HG03457 (cell line): Measurements from ENCODE around the gene PRR19.
"Not testable (repeated sequence)": the region's sequence is repeated elsewhere in the genome, so short reads cannot be mapped to it uniquely, and the experiment has no call there.

Experiments
- ATAC-seq: cut with Tn5 transposase; IDR thresholded peaks from one replicate; pipeline ENCODE4 v1.9.1; 2021; ENCODE audit warnings: moderate number of reproducible peaks; ENCODE audit not compliant: unreplicated experiment

Gene PRR19, protein sequence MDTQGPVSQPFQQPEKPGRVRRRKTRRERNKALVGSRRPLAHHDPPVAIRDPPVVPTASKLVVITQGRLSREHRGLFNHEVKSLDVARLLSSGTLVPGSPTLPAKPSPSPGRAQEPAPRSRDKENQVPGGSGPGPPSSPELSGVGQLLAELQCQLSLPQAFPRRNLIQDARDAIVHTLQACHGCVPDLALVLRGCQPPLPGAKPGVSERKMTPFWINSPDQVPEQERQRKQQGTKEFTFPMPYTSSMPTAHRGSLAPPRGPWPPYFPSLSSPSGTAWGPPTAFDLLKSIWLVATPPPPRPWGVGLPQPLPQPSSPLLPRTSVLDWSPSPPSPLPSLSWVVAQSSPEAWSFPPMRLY

DNA sequence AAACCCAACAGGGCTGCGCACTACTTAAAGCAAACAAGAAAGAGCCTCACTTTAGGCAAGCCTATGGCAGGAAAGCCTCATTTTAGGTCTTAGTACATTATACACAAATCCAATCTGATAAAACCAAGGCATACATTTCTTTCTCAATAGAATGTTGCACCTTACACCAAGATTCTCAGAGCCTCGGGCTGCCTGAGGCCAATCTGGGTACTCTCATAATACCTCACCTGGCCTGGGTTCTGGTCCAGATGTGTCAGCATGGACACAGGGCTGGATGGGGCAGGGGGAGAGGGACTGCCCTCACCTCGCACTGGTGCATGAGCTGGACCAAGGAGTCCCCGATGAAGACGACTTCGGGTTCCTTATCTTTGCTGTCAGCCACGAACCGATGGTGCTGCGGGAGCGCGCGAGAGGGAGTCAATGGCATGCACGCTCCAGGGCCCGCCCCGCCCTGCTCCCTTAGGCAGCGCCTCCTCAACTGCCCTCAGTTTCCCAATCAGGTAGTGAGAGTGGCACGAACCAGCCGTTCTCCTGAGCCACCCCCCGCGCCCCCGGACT is at the start of gene PRR19:
Gene PRR19, plus strand, starts transcription at position 487 of the 558 bp plus-strand sequence. CDS start 7,453 bp downstream, outside the sequence.
- ATAC-seq = no peak

DNA sequence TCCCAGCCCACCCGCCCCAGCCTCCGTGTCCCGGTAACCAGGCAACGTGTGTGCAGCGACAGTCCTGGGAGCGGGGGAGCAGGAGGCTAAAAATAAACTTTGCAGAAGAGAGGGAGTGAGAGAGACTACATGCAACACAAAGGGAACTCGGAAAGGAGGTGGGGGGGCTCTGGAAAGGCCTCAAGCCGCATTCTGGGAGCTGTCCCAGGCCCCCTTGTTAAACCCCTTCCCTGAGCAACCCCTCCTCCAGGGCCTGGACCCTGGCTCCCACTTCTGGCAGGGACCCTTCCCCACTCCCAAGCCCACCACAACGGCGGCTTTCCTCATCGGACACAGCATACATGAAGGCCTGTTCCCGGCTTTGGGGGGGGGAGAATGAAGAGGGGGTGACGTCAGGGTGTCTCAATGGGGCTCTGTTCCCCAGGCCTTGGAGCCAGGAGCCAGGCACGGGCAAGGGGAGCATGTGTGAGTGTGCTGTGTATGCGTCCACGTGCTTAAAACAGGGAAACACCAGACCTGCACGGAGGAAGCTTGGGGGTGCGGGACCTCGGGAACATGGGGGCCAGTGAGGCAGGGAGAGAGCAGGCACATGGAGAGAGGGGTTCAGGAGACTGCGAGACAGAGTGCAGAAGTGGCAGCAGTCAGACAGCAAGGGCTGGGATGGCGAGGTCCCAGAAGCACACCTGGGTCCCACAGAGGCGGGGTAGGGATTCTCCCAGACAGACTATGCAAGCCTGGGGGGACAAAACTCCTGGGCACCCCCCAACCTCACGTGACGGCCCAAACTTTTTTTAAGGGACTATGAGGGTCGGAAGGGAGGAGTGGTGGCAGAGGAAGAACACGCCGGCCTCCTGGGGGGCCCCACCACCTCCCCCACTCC is 49.3 kb upstream of the PRR19 start:
- no peak for ATAC-seq

DNA sequence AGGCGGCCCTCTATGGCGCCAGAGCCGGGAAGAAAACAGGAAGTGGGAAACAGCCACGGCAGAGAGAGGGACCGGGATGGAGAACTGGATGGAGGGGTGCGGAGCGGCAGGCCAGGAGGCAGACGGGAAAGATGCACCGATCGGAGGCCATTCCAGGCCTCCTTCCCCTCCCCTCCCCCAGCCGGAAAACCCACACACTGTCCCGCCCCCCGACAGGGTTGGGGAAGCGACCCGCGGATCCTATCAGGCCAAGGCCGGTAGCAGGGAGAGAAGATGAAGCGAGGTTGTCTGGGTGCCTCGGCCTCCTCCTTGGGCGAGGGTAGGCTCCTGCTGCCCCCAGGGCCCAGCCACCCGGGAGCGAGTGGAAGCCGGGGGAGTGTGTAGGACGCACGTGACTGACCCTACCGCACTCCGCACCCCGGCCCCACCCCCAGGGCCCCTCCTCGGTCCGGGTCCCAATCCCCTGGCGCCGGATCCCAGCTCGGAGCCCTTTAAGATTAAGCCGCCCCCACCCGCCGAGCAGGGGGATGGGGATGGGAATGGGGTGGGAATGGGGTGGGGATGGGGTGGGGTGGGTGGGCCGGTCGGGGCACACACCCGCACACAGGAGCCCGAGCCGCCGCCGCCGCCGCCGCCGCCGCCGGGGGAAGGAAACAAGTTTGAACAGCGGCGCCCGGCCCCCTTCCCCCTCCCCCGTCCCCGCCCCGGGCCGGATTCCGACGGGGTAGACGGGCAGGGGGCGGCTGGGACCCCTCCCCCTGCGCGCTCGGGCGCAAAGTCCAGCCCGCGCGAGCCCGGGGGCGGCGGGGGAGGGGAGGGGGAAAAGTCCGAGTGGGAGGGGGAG is 48.5 kb upstream of the PRR19 start:
- no peak for ATAC-seq

DNA sequence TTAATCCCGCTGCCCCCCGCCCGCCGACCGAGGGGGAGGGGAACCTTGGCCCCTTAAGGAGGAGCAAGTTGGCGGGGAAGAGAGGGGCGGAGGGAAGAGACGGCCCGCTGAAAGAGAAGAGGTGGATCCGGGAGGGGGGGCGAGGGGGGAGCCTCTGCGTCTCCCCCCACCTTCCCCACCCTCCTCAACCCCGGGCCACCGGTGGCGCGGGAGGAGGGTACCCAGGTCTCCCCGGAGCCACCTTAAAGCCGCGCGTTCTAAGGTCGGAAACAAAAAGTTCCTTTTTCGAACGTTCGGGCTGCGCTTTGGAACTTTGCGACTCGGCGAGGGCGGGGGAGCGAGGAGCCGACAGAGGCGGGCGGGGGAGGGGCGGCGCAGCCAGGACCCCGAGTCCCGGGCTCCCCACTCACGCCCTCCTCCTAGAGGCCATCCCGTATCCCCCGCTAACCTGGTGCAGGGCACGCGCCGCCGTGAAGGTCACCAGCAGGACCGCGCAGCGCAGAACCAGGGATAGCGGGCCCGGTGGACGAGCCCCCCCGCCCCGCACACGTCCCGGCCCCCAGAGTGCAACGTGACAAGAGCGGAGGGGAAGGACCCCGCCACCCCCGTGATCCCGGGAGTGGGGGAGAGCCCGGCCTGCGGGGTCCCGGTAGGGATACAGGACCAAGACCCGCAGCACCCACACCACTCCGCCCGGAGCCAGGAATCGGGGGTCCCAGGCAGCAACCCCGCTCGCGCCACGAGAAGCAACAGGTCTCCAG is 47.7 kb upstream of the PRR19 start:
- ATAC-seq = no peak

DNA sequence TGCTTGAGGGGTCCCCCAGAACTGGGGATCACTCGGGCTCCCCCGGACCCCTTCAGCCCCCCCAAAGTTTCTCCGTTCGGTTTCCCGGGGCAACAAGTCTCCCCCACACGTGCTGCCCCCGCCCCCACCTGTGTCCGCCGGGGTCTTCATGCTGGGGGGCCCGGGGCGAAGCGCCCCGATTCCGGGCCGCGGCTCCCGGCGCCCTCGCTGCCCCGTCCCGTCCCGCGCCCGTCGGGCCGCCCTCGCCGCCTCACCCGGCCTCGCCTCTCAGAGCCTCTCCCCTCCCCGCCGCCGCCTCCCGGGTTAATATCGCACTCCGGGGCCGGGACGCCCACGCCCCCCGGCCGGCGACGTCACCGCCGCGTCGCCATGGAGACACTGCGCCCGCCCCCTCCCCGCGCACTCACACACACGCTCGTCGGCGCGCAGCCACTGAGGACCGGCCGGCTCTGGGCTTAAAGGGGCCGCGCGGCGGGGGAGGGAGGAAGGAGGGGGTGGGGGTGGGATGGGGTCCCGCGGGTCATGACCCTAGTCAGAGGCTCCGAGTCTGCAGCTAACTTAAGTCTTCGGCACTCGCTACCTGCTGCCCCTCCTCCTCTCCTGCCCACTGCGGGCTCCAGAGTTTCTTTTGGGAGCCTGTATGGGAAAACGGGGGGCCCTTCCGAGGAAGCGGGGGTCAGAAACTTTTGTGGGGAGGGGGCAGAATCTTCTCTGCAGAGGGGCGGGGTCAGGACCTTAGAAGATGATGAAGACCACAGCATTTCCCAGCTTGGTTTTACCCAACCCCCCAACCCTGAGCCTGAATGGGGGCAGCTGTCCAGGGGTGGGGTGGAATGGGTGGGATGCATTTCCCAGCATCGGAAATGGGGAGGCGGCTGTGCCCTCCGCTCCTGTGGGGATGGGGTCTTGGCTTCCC is 46.8 kb upstream of the PRR19 start, which contains the start of gene ERF:
Gene ERF, minus strand, starts transcription at position 279 of the 916 bp plus-strand sequence. Its CDS starts 129 bp downstream, at position 150.
- peak; percentile 42 for ATAC-seq

DNA sequence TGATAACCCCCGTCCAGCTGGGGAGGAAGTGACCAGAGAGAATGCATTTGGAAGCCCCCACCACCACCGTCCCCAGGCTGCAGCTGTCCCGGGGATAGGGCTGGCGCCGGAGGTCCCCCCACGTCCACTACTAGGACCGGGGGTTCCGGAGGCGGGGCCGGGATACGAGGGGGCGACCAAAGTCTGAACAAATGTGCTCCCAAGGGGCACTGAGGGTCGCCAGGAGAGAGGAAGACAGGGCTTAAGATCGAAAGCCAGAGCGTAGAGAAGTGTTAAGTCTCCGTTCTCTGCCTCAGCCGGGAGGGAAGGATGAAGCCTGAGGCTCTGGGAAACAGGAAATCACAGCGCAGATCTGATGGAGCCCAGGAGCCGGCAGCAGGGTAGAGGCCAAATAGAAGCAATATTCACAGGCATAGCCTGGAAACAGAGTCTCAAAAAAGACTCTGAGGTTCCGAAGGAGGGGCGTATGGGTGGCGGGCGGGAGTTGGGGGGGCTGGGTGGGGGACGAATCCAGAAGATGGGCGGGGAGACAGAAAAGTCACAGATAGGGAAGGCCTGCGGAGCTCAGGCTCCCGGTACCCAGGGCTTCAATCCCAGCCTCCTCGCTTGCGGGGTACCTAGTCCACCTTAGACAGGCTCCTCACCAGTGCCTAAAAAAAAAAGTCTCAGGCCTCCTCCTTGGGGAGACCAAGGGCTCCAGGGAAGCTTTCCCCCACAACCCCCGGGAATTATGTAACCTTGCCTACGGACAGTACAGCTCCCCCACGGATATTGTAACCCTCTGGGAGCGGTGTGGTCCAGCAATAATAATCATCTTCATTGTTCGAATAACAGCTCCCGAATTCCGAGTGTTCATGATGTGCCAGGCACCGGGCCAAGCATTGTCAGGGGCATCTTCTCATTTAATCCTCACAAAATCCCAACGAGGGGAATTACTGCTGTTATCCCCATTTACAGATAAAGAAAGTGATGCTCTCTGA is 45.9 kb upstream of the PRR19 start:
- no peak for ATAC-seq

DNA sequence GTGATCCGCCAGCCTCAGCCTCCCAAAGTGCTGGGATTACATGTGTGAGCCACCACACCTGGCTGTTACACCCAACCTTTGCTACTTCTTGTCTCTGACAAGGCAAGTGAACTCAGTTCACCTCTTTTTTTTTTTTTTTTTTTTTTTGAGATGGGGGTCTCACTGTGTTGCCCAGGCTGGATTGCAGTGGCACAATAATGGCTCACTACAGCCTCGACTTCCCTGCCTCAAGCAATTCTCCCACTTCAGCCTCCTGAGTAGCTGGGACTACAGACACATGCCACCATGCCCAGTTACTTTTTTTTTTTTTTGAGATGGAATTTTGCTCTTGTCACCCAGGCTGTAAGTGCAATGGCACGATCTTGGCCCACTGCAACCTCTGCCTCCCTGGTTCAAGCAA is 44.1 kb upstream of the PRR19 start:
- ATAC-seq = not testable (repeated sequence)

DNA sequence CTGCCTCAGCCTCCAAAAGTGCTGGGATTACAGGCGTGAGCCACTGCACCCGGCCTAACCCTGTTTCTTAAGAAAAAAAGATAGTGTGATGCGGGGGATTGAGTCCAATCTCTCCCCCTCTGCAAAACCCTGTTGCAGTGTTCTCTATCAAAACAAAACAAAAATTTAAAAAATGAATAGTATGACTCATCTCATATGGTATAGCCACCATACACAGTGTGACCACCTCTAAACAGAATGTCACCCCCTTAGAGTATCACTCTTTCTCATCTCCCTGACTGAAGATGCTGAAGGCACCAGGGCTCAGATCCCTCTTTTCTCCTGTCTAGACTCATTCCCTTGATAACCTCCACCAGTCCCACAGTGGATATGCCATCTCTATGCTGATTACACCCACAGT is 40.2 kb upstream of the PRR19 start:
- no peak for ATAC-seq

DNA sequence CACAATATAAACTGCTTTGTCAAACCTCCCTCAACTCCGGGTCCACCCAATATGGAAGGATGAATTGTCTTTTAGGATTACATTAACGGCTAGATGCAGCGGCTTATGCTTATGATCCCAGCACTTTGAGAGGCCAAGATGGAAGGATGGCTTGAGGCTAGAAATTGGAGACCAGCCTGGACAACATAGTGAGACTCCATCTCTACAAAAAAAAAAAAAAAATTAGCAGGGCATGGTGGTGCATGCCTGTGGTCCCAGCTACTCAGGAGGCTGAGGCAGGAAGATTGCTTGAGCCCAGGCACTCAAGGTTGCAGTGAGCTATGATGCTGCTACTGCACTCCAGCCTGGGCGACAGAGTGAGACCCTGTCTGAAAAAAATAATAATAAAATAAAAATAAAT is 35.8 kb upstream of the PRR19 start:
- not testable (repeated sequence) for ATAC-seq

DNA sequence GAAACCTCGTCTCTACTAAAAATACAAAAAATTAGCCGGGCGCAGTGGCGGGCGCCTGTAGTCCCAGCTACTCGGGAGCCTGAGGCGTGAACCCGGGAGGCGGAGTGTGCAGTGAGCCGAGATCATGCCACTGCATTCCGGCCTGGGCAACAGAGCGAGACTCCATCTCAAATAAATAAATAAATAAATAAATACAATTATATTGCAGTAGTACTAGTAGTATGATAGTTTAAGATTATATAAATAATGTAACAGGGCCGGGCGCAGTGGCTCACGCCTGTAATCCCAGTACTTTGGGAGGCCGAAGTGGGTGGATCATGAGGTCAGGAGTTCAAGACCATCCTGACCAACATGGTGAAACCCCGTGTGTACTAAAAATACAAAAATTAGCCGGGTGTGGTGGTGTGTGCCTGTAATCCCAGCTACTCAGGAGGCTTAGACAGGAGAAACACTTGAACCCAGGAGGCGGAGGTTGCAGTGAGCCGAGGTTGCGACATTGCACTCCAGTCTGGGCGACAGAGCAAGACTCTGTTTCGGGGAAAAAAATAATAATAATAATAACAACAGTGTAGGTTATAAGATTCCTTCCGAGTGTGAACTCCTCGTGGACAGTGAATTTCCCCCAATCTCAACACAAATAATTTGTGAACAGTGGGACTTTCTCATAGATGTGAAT is 34.9 kb upstream of the PRR19 start:
- not testable (repeated sequence) for ATAC-seq

DNA sequence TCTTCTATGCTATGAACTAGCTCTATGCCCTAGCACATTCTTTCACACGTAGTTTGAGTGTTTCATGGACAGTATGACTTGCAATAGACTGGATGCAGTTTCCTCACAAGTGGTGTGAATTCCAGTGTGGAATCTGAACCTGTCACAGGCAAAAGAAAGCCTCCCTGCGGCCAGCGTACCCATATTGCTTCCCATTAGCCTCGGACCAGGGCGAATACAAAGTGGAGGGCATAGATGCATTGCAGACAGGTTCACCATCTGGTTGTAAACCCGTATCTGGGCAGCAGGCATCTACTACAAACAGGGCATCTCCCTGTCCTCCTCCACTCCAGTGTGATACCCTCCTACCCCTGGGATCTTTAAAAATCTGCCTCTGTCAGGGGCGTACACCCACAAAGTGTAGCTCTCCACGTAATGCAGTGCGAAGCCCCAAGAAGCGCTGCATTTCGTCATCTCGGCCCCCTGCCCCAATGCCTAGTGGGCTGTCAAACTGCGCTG is 34.2 kb upstream of the PRR19 start:
- no peak for ATAC-seq

DNA sequence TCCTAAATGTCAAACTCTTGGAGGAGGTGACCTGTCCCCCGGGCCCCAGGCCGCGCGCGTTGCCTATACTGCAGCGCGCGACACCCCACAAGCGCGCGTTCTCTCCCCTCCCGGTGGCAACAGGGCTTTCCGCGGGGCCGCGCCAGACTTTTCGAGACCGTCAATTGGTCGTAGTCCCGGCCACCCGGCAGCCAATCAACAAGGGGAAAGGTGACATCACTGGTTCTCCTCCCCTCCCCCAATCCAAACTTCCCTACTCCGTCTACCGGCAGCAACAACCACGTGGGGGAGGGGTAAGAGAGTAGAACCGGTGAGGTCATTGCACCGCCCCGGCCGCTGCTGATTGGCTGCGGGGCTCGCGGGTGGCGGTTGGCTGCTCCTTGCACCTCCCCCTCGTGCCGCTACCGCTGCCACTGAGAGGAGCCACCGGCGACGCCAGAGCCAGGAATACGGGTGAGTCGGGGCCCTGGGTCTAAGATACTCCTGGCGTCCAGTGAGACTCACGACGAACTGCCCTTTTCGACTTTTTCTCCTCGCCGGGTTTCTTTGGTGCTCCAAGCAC is 33.7 kb upstream of the PRR19 start:
- ATAC-seq = peak; percentile 40

DNA sequence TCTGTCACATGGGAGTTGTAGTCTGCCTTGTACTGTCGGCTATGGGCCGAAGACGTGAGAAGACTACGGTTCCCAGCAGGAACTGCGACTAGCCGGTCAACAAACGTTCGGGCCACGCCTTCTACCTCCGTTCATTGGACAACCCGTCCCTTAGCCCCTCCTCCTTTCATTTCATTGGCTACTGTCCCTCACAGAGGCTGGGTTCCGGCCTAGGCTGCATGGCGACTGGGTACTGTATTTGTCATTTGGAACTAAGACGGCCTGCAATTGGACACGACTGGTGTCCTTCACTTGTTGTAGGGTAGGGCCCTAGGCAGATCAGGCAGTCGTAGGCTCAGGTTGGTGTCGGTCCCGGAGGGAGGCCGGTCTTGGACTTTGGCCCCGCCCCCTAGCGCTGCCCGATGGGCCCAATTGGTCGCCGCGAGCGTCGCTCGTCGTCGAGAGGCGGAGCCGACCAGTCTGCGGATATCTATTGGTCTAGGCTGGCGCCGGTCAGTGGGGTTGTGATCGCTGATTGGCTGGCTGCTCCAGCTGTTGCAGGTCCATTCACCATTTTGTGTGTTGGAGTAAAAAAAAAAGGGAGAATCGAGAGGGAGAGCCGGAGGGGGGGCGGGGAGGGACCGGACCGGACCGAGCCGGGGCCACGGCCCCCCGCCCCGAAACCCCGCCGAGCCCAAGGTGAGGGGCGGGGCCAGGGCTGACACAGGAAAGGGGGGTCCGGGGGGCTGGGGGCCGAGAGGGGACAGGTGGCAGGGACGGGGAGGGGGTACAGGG is 33.0 kb upstream of the PRR19 start, which contains the start of gene CIC:
Gene CIC, plus strand, starts transcription at position 549 of the 774 bp plus-strand sequence. CDS start 2,532 bp downstream, outside the sequence.
- ATAC-seq = peak; percentile 69

DNA sequence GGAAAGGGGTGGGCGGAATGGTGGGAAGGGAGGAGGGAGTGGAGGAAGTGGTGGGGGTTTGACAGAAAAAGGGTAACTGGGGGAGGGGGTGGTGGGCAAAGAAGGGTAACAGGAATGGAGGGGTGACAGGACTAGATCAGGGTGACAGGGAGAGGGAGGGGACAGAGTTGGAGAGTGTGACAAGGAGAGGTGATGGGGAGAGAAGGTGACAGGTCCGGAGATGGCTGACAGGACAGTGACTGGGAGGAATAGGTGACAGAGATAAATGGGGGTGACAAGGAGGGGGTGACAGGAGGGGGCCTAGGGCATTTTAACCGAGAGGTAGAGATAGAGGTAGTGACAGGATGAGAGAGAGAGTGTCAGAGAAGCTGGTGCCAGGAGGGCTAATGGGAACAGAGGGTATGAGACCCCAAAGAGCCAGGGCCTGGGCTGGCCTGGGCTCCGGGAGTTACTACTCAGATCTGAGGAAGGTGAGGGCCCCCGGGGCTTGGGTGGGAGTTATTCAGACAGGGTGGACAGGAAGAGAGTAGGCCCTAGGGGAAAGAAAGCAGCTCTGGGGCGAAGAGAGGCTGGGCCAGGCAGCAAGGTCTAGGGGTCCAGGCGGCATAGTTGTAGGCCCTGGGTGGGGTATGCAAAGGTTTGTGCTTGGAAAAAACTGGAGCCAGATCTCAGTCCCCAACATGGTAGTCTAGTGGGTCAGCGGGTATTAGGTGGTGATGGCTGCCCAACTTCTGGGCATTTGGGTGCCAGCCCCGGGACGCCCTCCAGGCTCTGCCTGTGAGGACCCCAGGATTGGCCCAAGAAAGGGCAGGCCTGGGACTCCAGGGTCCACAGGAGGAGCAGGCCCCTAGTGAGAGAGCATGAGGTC is 32.2 kb upstream of the PRR19 start:
- no peak for ATAC-seq
